A549 (cell line): ENCODE data around the gene LIMA1. TPM values are rescaled to one million over a fixed set of nuclear protein-coding genes. Genes with fewer than 3 reads are reported as not detected.

ENCODE experiments used
- ATAC-seq, 2 experiments: fragments of 200-7000 bp in 1 of 2; fragments of >200 bp in 1 of 2; cut with Nextera tagmentation in 1 of 2; cut with Tn5 transposase in 1 of 2; 3 replicates each; pipeline versions ENCODE4 v1.8.0 to v1.9.1; 2018 to 2020; ENCODE audit warnings: mild to moderate bottlenecking in 1 of 2, moderate library complexity in 1 of 2
- CTCF ChIA-PET: fragments of 300-600 bp; sonication (Branson Sonifier 250); formaldehyde crosslinking; extraction: SDS; loops from one replicate; lab custom pipeline; 2021; ENCODE audit warnings: antibody characterized with exemption, inconsistent platforms; lab: Yijun Ruan, JAX
- POLR2A ChIA-PET: fragments of 350-600 bp; formaldehyde crosslinking; extraction: SDS; loops from one replicate; lab custom pipeline; 2021; ENCODE audit warnings: antibody characterized with exemption, inconsistent platforms; lab: Yijun Ruan, JAX
- DNase-seq, 2 experiments: peaks; one replicate each; pipeline versions ENCODE4 v3.0.0 to v3.0.0-alpha.2; 2011 to 2016; ENCODE audit warnings: low read depth in 1 of 2, low spot score in 1 of 2
- FAIRE-seq: peaks from 2 replicates; lab custom pipeline; 2011; peaks lifted over from hg19 to GRCh38; lab: Jason Lieb, UNC
- H3K27ac ChIP-seq, 2 experiments: fragments of >200 bp; sonication (Bioruptor Twin); formaldehyde crosslinking; 3 replicates each; pipeline ENCODE4 v1.5.1; 2016 to 2017
- H3K4me1 ChIP-seq: fragments of >200 bp; sonication (Bioruptor Twin); formaldehyde crosslinking; 3 replicates; pipeline ENCODE4 v1.6.1; 2016
- H3K4me2 ChIP-seq: fragments of >200 bp; sonication (Bioruptor Twin); formaldehyde crosslinking; 3 replicates; pipeline ENCODE4 v1.6.1; 2016
- H3K4me3 ChIP-seq: fragments of >200 bp; sonication (Bioruptor Twin); formaldehyde crosslinking; 3 replicates; pipeline ENCODE4 v1.5.1; 2016
- H3K9me3 ChIP-seq: fragments of >200 bp; sonication (Bioruptor Twin); formaldehyde crosslinking; 3 replicates; pipeline ENCODE4 v1.6.1; 2016
- BCL3 ChIP-seq: fragments of >200 bp; sonication (Bioruptor Twin); formaldehyde crosslinking; IDR thresholded peaks from 3 replicates; pipeline ENCODE4 v1.6.1; 2016
- CBX2 ChIP-seq: fragments of 200-600 bp; sonication (generic); IDR thresholded peaks from 2 replicates; pipeline ENCODE4 v1.6.1; 2016; ENCODE audit warnings: low read depth, mild to moderate bottlenecking, borderline replicate concordance
- CEBPB ChIP-seq, 2 experiments: fragments of >200 bp in 1 of 2; sonication (Bioruptor Twin) in 1 of 2; formaldehyde crosslinking in 1 of 2; IDR thresholded peaks; 2 replicates each; pipeline ENCODE4 v1.6.1; 2012 to 2016
- CHD2 ChIP-seq: fragments of 150-350 bp; IDR thresholded peaks from 2 replicates; pipeline ENCODE4 v1.6.1; 2014; ENCODE audit warnings: low read length; ENCODE audit not compliant: partially characterized antibody
- CHD4 ChIP-seq: fragments of 200-600 bp; sonication (generic); IDR thresholded peaks from 2 replicates; pipeline ENCODE4 v1.6.1; 2016; ENCODE audit warnings: antibody characterized with exemption, mild to moderate bottlenecking, borderline replicate concordance
- EHF ChIP-seq: fragments of 250-450 bp; sonication (Bioruptor Pico); IDR thresholded peaks from 2 replicates; pipeline ENCODE4 v1.5.0; 2020; ENCODE audit warnings: mild to moderate bottlenecking
- EHMT2 ChIP-seq: fragments of 200-600 bp; sonication (generic); IDR thresholded peaks from 2 replicates; pipeline ENCODE4 v1.6.1; 2016; ENCODE audit warnings: antibody characterized with exemption, low read depth, mild to moderate bottlenecking, moderate library complexity
- FOSL2 ChIP-seq, 2 experiments: fragments of 450-650 bp in 1 of 2; fragments of >200 bp in 1 of 2; sonication (Bioruptor Twin) in 1 of 2; formaldehyde crosslinking; IDR thresholded peaks; 2 replicates each; pipeline versions ENCODE4 v1.5.0 to v1.6.1; 2016 to 2020; ENCODE audit warnings: mild to moderate bottlenecking in 1 of 2, moderate library complexity in 1 of 2
- GATA3 ChIP-seq: IDR thresholded peaks from 2 replicates; pipeline ENCODE4 v1.6.1; 2012; ENCODE audit warnings: borderline replicate concordance
- HDAC2 ChIP-seq: fragments of 200-600 bp; sonication (generic); IDR thresholded peaks from 2 replicates; pipeline ENCODE4 v1.6.1; 2016
- HES2 ChIP-seq: fragments of >200 bp; sonication (Bioruptor Twin); formaldehyde crosslinking; IDR thresholded peaks from 2 replicates; pipeline ENCODE4 v1.6.1; 2016
- HMGXB4 ChIP-seq: fragments of 250-450 bp; sonication (Bioruptor Pico); IDR thresholded peaks from 2 replicates; pipeline ENCODE4 v1.5.0; 2021; ENCODE audit warnings: mild to moderate bottlenecking, moderate library complexity, borderline replicate concordance
- HOXB5 ChIP-seq: fragments of 250-450 bp; sonication (Bioruptor Pico); IDR thresholded peaks from 2 replicates; pipeline ENCODE4 v1.5.0; 2020; ENCODE audit warnings: mild to moderate bottlenecking, moderate library complexity
- JUNB ChIP-seq: fragments of >200 bp; sonication (Bioruptor Twin); formaldehyde crosslinking; IDR thresholded peaks from 2 replicates; pipeline ENCODE4 v1.6.1; 2016
- MAFK ChIP-seq: fragments of 450-650 bp; IDR thresholded peaks from 2 replicates; pipeline ENCODE4 v1.6.1; 2014; ENCODE audit not compliant: partially characterized antibody
- MAX ChIP-seq: IDR thresholded peaks from 2 replicates; pipeline ENCODE4 v1.6.1; 2012
- MYC ChIP-seq: IDR thresholded peaks from 2 replicates; pipeline ENCODE4 v1.6.1; 2012; ENCODE audit warnings: mild to moderate bottlenecking, inconsistent platforms, low read length, improper control_type of control experiment, borderline replicate concordance
- PHF8 ChIP-seq: fragments of 200-600 bp; sonication (generic); IDR thresholded peaks from 2 replicates; pipeline ENCODE4 v1.6.1; 2016; ENCODE audit warnings: low read depth, mild to moderate bottlenecking, antibody characterized with exemption, moderate library complexity, borderline replicate concordance
- POLR2A ChIP-seq: IDR thresholded peaks from 2 replicates; pipeline ENCODE4 v1.6.1; 2012; ENCODE audit warnings: mild to moderate bottlenecking, low read length
- RAD21 ChIP-seq, 2 experiments: fragments of >200 bp in 1 of 2; sonication (Bioruptor Twin) in 1 of 2; formaldehyde crosslinking in 1 of 2; IDR thresholded peaks in 1 of 2; conservative IDR thresholded peaks in 1 of 2; 2 replicates in 1 of 2; 3 replicates in 1 of 2; pipeline ENCODE4 v1.6.1; 2012 to 2018; ENCODE audit warnings: inconsistent platforms in 1 of 2
- RARB ChIP-seq: fragments of 250-450 bp; sonication (Bioruptor Pico); IDR thresholded peaks from 2 replicates; pipeline ENCODE4 v1.8.0; 2021; ENCODE audit warnings: mild to moderate bottlenecking, moderate library complexity
- RFX5 ChIP-seq: fragments of 450-650 bp; IDR thresholded peaks from 2 replicates; pipeline ENCODE4 v1.7.1; 2014; ENCODE audit warnings: antibody characterized with exemption, mild to moderate bottlenecking, moderate library complexity
- TFCP2L1 ChIP-seq: fragments of 250-450 bp; sonication (Bioruptor Pico); IDR thresholded peaks from 2 replicates; pipeline ENCODE4 v1.5.0; 2021; ENCODE audit warnings: mild to moderate bottlenecking
- TP53 ChIP-seq: fragments of 250-450 bp; sonication (Bioruptor Pico); IDR thresholded peaks from 2 replicates; pipeline ENCODE4 v1.5.0; 2021; ENCODE audit warnings: mild to moderate bottlenecking, moderate library complexity
- USF2 ChIP-seq: fragments of 450-650 bp; IDR thresholded peaks from 2 replicates; pipeline ENCODE4 v1.6.1; 2014; ENCODE audit warnings: antibody characterized with exemption
- ZSCAN20 ChIP-seq: fragments of 250-450 bp; sonication (Bioruptor Pico); IDR thresholded peaks from 2 replicates; pipeline ENCODE4 v1.8.0; 2022; ENCODE audit warnings: mild to moderate bottlenecking, moderate library complexity
- WGBS: methylation state at CpG from one replicate; pipeline ENCODE4 v1.1.6; 2017; ENCODE audit errors: missing lambda C conversion rate; 5-methylcytosine and 5-hydroxymethylcytosine counted together
- polyA plus RNA-seq, 4 experiments: library from polyadenylated mRNA; depleted of rRNA in 3 of 4; stranded (reverse); fragments of >200 nt; fragmentation: RNase III in 1 of 4; extraction: RNeasy Plus Mini Kit Qiagen cat#74134 plus additional on column Dnase treatment in 1 of 4; gene quantifications; 2 replicates in 3 of 4; 3 replicates in 1 of 4; pipeline ENCODE4 v1.2.3, GENCODE V29; 2011 to 2017
- TF ChIP-seq, protein P1 (sequence below): fragments of 250-450 bp; sonication (Bioruptor Pico); IDR thresholded peaks from 2 replicates; pipeline ENCODE4 v1.5.0; 2020; ENCODE audit warnings: low read depth, mild to moderate bottlenecking, moderate library complexity
- TF ChIP-seq, protein P2 (sequence below): IDR thresholded peaks from 2 replicates; pipeline ENCODE4 v1.6.1; 2012; ENCODE audit warnings: low read depth, borderline replicate concordance
- TF ChIP-seq, protein P3 (sequence below): fragments of 150-350 bp; IDR thresholded peaks from 2 replicates; pipeline ENCODE4 v1.6.1; 2014; ENCODE audit warnings: low read depth, mild to moderate bottlenecking, low read length

The LIMA1 gene
- polyA plus RNA-seq, 2 of the 4 experiments (the other 2 are of a cell fraction), result 9.0 to 23.4 TPM

DNA sequence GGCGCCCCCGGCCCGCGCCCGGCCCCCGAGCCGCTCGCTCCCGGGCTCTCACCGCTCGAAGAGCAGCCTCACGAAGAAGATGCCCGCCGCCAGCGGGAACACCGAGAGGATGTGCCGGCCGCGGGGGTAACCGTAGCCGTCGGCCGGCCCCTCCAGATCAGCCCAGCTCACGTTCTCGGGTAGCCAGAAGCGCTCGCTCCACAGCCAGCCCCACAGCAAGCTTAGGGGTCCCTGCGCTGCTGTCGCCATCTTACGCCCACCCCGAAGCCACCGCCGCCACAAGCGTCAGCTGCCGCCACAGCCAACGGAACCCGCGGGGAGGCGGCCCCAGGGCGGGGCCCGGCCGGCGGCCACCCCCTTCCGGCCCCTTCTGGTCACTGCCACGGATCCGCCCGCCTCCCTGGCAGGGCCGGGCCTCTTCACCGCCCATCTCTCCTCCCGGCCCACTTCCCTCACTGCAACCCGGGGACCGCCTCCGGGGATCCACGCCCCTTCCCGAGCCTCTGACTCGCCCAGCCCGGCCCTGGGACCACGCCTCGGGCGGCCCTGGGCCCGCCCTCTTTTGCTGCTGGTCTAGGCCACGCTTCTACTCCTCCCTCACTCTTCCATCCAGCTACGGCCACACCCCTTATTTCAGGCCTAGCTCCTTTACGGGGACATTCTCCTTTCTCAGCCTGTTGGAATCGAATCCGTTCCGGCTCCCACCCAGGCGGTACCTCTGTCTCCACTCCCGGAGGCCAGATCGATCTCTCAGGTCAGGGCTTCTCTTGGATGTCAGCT, 116.1 kb downstream of the LIMA1 start, which contains the start of gene CERS5:
Gene CERS5, minus strand, starts transcription at position 321 of the 780 bp plus-strand sequence. Its CDS starts 72 bp downstream, at position 249.
- peak within 1 kb of the TSS; percentile 84 to 96 for H3K27ac ChIP-seq
- POLR2A ChIA-PET, result interaction anchor here (0.6 to 2.2 kb wide), 9 partner anchors 13 to 84 kb away, joined by 3 to 39 read pairs (median 5); partner anchors contain the start of genes COX14 and SMARCD1
- peak; percentile 94 to 99 for DNase-seq
- H3K4me2 ChIP-seq, result peak within 1 kb of the TSS; percentile 95
- peaks cover 10% of the 10 kb centered on the region; the same call in 2 of the 3 replicates for H3K4me1 ChIP-seq
- peak within 1 kb of the TSS; percentile 83 for H3K4me3 ChIP-seq
- CTCF ChIA-PET, result interaction anchor here (0.7 to 5.9 kb wide), 15 partner anchors 8 to 300 kb away, joined by 3 to 43 read pairs (median 5); partner anchors contain the start of genes COX14, GPD1 and SMARCD1
- TF ChIP-seq CHD4, result no peak
- TF ChIP-seq HMGXB4 (CRISPR knock-in tag), result 0 out of 2 replicates have a peak, but pooled peaks have one; percentile 34
- no peak for TF ChIP-seq FOSL2 (IDR thresholded peaks at IDR 0.05)
- TF ChIP-seq FOSL2 (CRISPR knock-in tag; IDR thresholded peaks at IDR 0.05), result 0 out of 2 replicates have a peak, but pooled peaks have one; percentile 4
- TF ChIP-seq, protein P1, sequence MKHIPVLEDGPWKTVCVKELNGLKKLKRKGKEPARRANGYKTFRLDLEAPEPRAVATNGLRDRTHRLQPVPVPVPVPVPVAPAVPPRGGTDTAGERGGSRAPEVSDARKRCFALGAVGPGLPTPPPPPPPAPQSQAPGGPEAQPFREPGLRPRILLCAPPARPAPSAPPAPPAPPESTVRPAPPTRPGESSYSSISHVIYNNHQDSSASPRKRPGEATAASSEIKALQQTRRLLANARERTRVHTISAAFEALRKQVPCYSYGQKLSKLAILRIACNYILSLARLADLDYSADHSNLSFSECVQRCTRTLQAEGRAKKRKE (CRISPR knock-in tag), result no peak
- no peak for TF ChIP-seq BCL3
- TF ChIP-seq EHMT2, result no peak
- peak; percentile 76; the same call in 1 of the 2 replicates for TF ChIP-seq MYC
- TF ChIP-seq CBX2, result no peak
- TF ChIP-seq RARB (CRISPR knock-in tag), result no peak
- TF ChIP-seq MAFK, result no peak
- TF ChIP-seq, protein P2, sequence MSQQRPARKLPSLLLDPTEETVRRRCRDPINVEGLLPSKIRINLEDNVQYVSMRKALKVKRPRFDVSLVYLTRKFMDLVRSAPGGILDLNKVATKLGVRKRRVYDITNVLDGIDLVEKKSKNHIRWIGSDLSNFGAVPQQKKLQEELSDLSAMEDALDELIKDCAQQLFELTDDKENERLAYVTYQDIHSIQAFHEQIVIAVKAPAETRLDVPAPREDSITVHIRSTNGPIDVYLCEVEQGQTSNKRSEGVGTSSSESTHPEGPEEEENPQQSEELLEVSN, result no peak
- TF ChIP-seq CEBPB (IDR thresholded peaks at IDR 0.05), result no peak
- no peak for TF ChIP-seq USF2
- TF ChIP-seq, protein P3, sequence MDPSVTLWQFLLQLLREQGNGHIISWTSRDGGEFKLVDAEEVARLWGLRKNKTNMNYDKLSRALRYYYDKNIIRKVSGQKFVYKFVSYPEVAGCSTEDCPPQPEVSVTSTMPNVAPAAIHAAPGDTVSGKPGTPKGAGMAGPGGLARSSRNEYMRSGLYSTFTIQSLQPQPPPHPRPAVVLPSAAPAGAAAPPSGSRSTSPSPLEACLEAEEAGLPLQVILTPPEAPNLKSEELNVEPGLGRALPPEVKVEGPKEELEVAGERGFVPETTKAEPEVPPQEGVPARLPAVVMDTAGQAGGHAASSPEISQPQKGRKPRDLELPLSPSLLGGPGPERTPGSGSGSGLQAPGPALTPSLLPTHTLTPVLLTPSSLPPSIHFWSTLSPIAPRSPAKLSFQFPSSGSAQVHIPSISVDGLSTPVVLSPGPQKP, result no peak
- peak; percentile 74 for TF ChIP-seq POLR2A
- no peak for TF ChIP-seq HDAC2
- TF ChIP-seq ZSCAN20 (CRISPR knock-in tag), result no peak
- peak; percentile 78 for TF ChIP-seq MAX
- TF ChIP-seq RFX5, result peak; percentile 78
- no peak for TF ChIP-seq EHF
- peak; percentile 75; the same call in 1 of the 2 replicates for TF ChIP-seq TFCP2L1 (CRISPR knock-in tag)
- TF ChIP-seq JUNB, result no peak
- TF ChIP-seq PHF8, result peak; percentile 74
- TF ChIP-seq HES2, result no peak
- TF ChIP-seq CHD2, result no peak
- TF ChIP-seq TP53 (CRISPR knock-in tag), result peak; percentile 76; the same call in 1 of the 2 replicates
- no peak for TF ChIP-seq HOXB5 (CRISPR knock-in tag)
- TF ChIP-seq RAD21 (conservative IDR thresholded peaks at IDR 0.05 in 1 of 2, IDR thresholded peaks at IDR 0.05 in 1 of 2), result no peak
- TF ChIP-seq GATA3, result no peak
- TF ChIP-seq, all 56 proteins: peak for 9
- WGBS, result 2% methylated on average over 28 of the region's 70 CpGs
- FAIRE-seq (no peak), ATAC-seq (peak; percentile 98 to 99)
- no peaks in the 10 kb centered on the region for H3K9me3 ChIP-seq
